ENCODE results near the gene TMPRSS4. TPM values are rescaled to one million over a fixed set of nuclear protein-coding genes. Genes with fewer than 3 reads are reported as not detected.

The TMPRSS4 gene
- total and polyA plus RNA-seq, 2 of the 4 experiments (the other 2 are of a cell fraction) = not detected

DNA sequence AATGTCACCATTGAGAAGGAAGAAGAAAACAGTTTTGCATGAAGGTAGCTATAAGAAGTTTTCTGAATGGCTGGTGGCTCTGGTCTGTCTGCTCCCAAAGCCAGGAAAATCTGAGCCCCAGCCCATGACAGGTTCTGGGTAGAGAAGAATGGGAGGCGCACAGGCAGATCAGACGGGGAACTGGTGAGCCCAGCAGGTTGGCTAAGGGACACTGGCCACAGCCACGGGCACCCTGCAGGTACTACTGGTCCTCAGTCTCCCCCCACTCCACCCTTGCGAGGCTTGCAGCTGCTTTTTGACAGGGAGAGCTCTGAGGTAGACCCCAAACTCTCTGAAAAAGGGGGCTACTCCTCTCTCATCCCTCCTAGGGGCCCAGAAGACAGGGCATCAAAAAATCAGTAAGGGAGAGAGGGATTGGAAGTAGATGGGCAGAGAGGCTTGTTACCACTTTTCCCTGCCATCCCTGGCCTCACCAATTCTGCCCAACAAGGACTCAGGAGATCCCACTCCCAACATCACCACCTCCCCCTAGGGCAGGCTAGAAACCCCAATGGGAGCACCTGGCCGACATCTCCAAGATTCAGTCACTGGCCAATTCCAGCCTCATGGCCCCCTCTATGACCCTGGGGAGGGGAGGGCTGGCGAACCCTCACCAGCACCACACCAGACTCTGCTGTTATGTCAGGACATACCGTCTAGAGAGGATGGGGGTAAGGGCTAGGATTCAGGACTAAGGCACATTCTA lies 58.3 kb downstream of the TMPRSS4 start:
- H3K4ac ChIP-seq (ENCODE audit: low read depth, low read length) = no peak overlapping the region
- H2BK120ac ChIP-seq (ENCODE audit: low read depth, low read length) = no peak overlapping the region
- ATAC-seq (ENCODE audit: low read depth) (no peak), DNase-seq (no peak)
- no peak overlapping the region for H2AK9ac ChIP-seq (replicated peaks; ENCODE audit: low read depth, low read length, poor library complexity)
- H3K56ac ChIP-seq (ENCODE audit: extremely low read depth, insufficient read depth, low read length) = no peak overlapping the region
- no peaks in the 10 kb centered on the region for H3K9me3 ChIP-seq (ENCODE audit: control insufficient read depth, insufficient read depth, low read length)
- no peak overlapping the region for H4K8ac ChIP-seq (ENCODE audit: low read depth in 2 of 2, low read length in 2 of 2)
- H2BK5ac ChIP-seq (ENCODE audit: low read depth, low read length, poor library complexity, severe bottlenecking) = no peak overlapping the region
- no peaks in the 10 kb centered on the region for H3K9me1 ChIP-seq (ENCODE audit: insufficient read depth, low read length)
- H4K91ac ChIP-seq (ENCODE audit: insufficient read depth, low read depth, low read length) = no peak overlapping the region
- H3K9ac ChIP-seq (ENCODE audit: low read depth, low read length) = no peak overlapping the region
- no peaks in the 10 kb centered on the region for H3K79me1 ChIP-seq (ENCODE audit: low read depth in 1 of 2, low read length in 2 of 2)
- BruUV-seq (replicated peaks) = no TSS peak
- intact Hi-C loops (cut with micrococcal nuclease) = no loop called here
- H3K23ac ChIP-seq (ENCODE audit: low read depth, low read length) = no peak overlapping the region
- no peak overlapping the region for H3K4me2 ChIP-seq (ENCODE audit: low read depth, low read length)
- H3K27me3 ChIP-seq (ENCODE audit: control insufficient read depth, insufficient read depth, low read length) = peaks cover 9% of the 10 kb centered on the region
- H3K4me1 ChIP-seq (ENCODE audit: control insufficient read depth, insufficient read depth, low read length) = no peaks in the 10 kb centered on the region
- H4K5ac ChIP-seq (ENCODE audit: low read depth, low read length) = no peak overlapping the region
- no peak for TF ChIP-seq MAFK (IDR thresholded peaks at IDR 0.05; ENCODE audit: low read depth, low read length)
- TF ChIP-seq MXI1 (IDR thresholded peaks at IDR 0.05; ENCODE audit: borderline replicate concordance, low read depth, low read length) = no peak
- no peak for TF ChIP-seq ELK1 (IDR thresholded peaks at IDR 0.05; ENCODE audit: borderline replicate concordance, low read depth, low read length)
- no peak for TF ChIP-seq SMC3 (IDR thresholded peaks at IDR 0.05; ENCODE audit: low read depth, low read length)
- no peak for TF ChIP-seq RAD21 (IDR thresholded peaks at IDR 0.05; ENCODE audit: low read length)
- TF ChIP-seq CTCF (conservative IDR thresholded peaks at IDR 0.05; ENCODE audit: low read depth, low read length) = no peak
- TF ChIP-seq FOS (IDR thresholded peaks at IDR 0.05; ENCODE audit: low read depth, low read length) = no peak
- TF ChIP-seq MAZ (IDR thresholded peaks at IDR 0.05; ENCODE audit: borderline replicate concordance, low read depth, low read length) = no peak
- TF ChIP-seq RCOR1 (IDR thresholded peaks at IDR 0.05; ENCODE audit: insufficient replicate concordance, low read length) = no peak
- no peak for TF ChIP-seq POLR2A (IDR thresholded peaks at IDR 0.05; ENCODE audit: low read depth, low read length)
- TF ChIP-seq NFE2L2 (IDR thresholded peaks at IDR 0.05; ENCODE audit: low read depth, low read length) = no peak
- TF ChIP-seq, protein P1, sequence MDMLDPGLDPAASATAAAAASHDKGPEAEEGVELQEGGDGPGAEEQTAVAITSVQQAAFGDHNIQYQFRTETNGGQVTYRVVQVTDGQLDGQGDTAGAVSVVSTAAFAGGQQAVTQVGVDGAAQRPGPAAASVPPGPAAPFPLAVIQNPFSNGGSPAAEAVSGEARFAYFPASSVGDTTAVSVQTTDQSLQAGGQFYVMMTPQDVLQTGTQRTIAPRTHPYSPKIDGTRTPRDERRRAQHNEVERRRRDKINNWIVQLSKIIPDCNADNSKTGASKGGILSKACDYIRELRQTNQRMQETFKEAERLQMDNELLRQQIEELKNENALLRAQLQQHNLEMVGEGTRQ (IDR thresholded peaks at IDR 0.05; ENCODE audit: low read depth, low read length) = no peak
- TF ChIP-seq RFX5 (IDR thresholded peaks at IDR 0.05; ENCODE audit: low read depth, low read length) = no peak
- no peak for TF ChIP-seq CEBPB (IDR thresholded peaks at IDR 0.05; ENCODE audit: low read depth, low read length)
- no peak for TF ChIP-seq CHD1 (IDR thresholded peaks at IDR 0.05; ENCODE audit: low read depth, low read length)
- no peak for TF ChIP-seq BHLHE40 (IDR thresholded peaks at IDR 0.05; ENCODE audit: low read depth, low read length)
- H3K14ac ChIP-seq (replicated peaks; ENCODE audit: low read depth, low read length) = no peak overlapping the region
- no peak overlapping the region for H2AK5ac ChIP-seq (ENCODE audit: low read depth, low read length)
- H3K4me3 ChIP-seq (ENCODE audit: insufficient read depth, low read depth, low read length) = no peak overlapping the region
- no peaks in the 10 kb centered on the region for H3K36me3 ChIP-seq (ENCODE audit: control insufficient read depth, insufficient read depth, low read length)
- ChIA-PET CTCF (no interaction called here), POLR2A (ENCODE audit: unreplicated experiment) (no interaction called here)
- H4K20me1 ChIP-seq (ENCODE audit: insufficient read depth, low read length) = no peaks in the 10 kb centered on the region
- no CpG with 5 or more reads among the region's 7 CpGs for WGBS, 2 experiments (ENCODE audit: extremely low coverage in 2 of 2, insufficient read length in 1 of 2)
- no peak overlapping the region for H2AFZ ChIP-seq (replicated peaks; ENCODE audit: low read length, poor library complexity)
- H3K27ac ChIP-seq (ENCODE audit: insufficient read depth, low read length) = no peak overlapping the region
- in situ Hi-C loops (cut with MboI; ENCODE audit: low sequenced_read_pairs) = no loop called here
- H2BK20ac ChIP-seq (ENCODE audit: low read depth, low read length) = no peak overlapping the region
- dilution Hi-C loops (cut with HindIII; ENCODE audit: low sequenced_read_pairs, unreplicated experiment) = no loop called here
- no peak overlapping the region for H3K18ac ChIP-seq (ENCODE audit: low read depth, low read length)
- no peak overlapping the region for H2BK15ac ChIP-seq (ENCODE audit: low read depth, low read length)

Measured in IMR-90 (cell line).